Measurements from ENCODE around the gene STYXL1. TPM values are rescaled to one million over a fixed set of nuclear protein-coding genes. Genes with fewer than 3 reads are reported as not detected.
"Not testable (repeated sequence)": the region's sequence is repeated elsewhere in the genome, so short reads cannot be mapped to it uniquely, and the experiment has no call there.

The STYXL1 gene
- total RNA-seq, 2 donors from 2014 or later = 20.8 to 24.7 TPM

DNA sequence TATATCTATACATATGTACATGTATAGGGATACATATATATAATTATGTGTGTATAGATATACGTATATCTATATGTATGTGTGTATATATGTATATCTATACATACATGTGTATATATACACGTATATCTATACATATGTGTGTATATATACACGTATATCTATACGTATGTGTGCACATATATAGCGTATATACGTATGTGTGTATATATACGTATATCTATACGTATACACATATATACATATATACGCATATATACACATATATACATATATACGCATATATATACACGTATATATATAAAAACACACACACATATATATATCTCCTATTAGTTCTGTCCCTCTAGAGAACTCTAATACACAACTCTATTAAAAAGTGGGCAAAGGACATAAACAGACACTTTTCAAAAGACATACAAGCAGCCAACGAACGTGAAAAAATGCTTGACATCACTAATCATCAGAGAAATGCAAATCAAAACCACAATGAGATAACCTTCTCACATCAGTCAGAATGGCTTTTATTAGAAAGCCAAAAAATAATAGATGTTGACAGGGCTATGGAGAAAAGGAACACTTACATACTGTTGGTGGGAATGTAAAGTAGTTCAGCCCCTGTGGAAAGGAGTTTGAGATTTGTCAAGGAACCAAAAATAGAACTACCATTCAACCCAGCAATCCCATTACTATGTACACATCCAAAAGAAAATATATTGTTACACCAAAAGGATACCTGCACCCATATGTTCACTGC lies 31.4 kb downstream of the STYXL1 start:
- Histone ChIP-seq H3K4me3 (no peak overlapping the region), H3K27ac (no peak overlapping the region), H3K4me1 (no peaks in the 10 kb centered on the region), H3K27me3 (no peaks in the 10 kb centered on the region), H3K9me3 (no peaks in the 10 kb centered on the region), H3K36me3 (replicated peaks in 1 of 2; ENCODE audit: insufficient read depth in 1 of 2, low read depth in 2 of 2) (no peaks in the 10 kb centered on the region)
- TF ChIP-seq POLR2A (IDR thresholded peaks at IDR 0.05) (no peak), CTCF (IDR thresholded peaks at IDR 0.05) (no peak)
- no peak for DNase-seq
- intact Hi-C loops (cut with DNase I) = loop anchor here (5.0 kb wide), 1 partner anchor 149 kb away; no protein-coding TSS in a partner anchor
- 85 to 90% methylated on average over 13 of the region's 13 CpGs for WGBS, 2 donors
- ATAC-seq = no peak

- H3K27ac ChIP-seq = no peak overlapping the region
- ATAC-seq = no peak
Measured at GRCh38 chr7:76011442-76011861, 36.3 kb downstream of the STYXL1 start.

DNA sequence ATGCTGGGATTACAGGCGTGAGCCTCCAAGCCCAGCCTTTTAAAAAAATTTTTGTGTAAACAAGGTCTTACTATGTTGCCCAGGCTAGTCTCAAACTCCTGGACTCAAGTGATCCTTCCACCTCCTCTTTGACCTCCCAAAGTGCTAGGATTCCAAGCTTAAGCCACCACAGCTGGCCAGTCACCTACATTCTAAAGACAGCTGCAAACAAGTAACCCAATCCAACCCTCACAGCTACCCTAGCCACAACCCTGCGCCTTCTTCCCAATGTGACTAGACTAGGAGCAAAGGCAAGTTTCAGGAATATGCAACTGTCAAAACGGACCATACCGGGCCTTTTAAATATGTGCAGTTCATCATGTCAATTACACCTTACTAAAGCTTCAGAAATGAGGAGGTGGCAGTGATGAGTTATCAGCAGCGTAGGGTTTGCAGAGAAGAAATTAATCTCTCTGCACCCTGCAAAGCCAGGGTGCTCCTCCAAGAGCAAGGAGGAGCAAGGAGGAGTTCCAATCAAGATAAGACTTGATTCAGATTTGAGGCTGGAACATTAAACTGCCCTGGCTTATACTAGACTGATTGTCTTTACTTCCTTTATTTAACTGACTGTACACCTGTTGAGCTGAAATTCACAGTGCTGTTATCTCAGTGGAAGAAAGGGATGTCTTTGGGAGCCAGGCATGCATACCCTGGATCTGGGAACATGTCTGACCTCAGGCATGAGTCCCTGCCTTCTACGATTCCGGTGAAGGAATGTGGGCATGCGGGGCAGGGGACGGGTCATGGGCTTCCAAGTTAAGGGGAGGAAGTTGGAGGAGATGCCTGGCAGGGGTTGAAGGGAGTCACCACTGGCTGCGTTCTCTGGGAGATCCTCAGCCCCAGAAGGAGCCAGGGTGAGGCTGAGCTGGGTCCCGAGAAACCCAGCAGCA lies 37.9 kb downstream of the STYXL1 start:
- no peaks in the 10 kb centered on the region for H3K27me3 ChIP-seq
- peak overlapping the region in 1 of 4 donors; percentile 18 for H3K27ac ChIP-seq
- H3K4me1 ChIP-seq = no peaks in the 10 kb centered on the region
- H3K36me3 ChIP-seq (replicated peaks in 1 of 2; ENCODE audit: insufficient read depth in 1 of 2, low read depth in 2 of 2) = peaks cover 0 to 3% of the 10 kb centered on the region in 2 donors
- TF ChIP-seq CTCF (IDR thresholded peaks at IDR 0.05) (no peak), POLR2A (IDR thresholded peaks at IDR 0.05) (no peak)
- no peak for DNase-seq
- no peaks in the 10 kb centered on the region for H3K9me3 ChIP-seq
- H3K4me3 ChIP-seq = no peak overlapping the region
- 87 to 89% methylated on average over 11 of the region's 11 CpGs for WGBS, 2 donors
- intact Hi-C loops (cut with DNase I) = no loop called here
- ATAC-seq = no peak

More at GRCh38 chr7:76011442-76011861, 36.3 kb downstream of the STYXL1 start:
- DNase-seq = peak in 2 of 4 donors; percentile 18 to 41
- H3K4me3 ChIP-seq = no peak overlapping the region
- no peak for TF ChIP-seq CTCF (IDR thresholded peaks at IDR 0.05)
- no peak for TF ChIP-seq POLR2A (IDR thresholded peaks at IDR 0.05)
- intact Hi-C loops (cut with DNase I) = no loop called here
- 69 to 80% methylated on average over 8 of the region's 8 CpGs for WGBS, 2 donors
- H3K27me3 ChIP-seq = no peaks in the 10 kb centered on the region
- H3K36me3 ChIP-seq (replicated peaks in 1 of 2; ENCODE audit: insufficient read depth in 1 of 2, low read depth in 2 of 2) = no peaks in the 10 kb centered on the region
- H3K9me3 ChIP-seq = no peaks in the 10 kb centered on the region
- no peaks in the 10 kb centered on the region for H3K4me1 ChIP-seq

GRCh38 chr7:76008156-76008687 lies 39.6 kb downstream of the STYXL1 start:
- TF ChIP-seq CTCF (IDR thresholded peaks at IDR 0.05) (no peak), POLR2A (IDR thresholded peaks at IDR 0.05) (no peak)
- Histone ChIP-seq H3K4me1 (no peaks in the 10 kb centered on the region), H3K4me3 (no peak overlapping the region), H3K36me3 (replicated peaks in 1 of 2; ENCODE audit: insufficient read depth in 1 of 2, low read depth in 2 of 2) (peaks cover 0 to 5% of the 10 kb centered on the region in 2 donors), H3K9me3 (no peaks in the 10 kb centered on the region), H3K27me3 (no peaks in the 10 kb centered on the region), H3K27ac (no peak overlapping the region)
- intact Hi-C loops (cut with DNase I) = no loop called here
- DNase-seq = no peak
- 75 to 86% methylated on average over 8 of the region's 8 CpGs for WGBS, 2 donors
- no peak for ATAC-seq

DNA sequence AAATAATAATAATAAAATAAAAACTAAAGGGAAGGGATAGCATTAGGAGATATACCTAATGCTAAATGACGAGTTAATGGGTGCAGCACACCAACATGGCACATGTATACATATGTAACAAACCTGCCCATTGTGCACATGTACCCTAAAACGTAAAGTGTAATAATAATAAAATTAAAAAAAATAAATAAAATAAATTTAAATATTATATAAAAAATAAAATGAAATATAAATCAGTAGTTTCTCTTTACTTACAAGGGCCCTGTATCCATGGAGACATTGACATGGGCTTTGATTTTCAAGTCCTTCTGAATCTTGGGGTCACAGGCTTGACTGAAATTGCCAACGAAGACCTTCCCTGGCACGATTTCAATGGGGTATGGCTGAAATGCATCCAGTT lies 42.8 kb downstream of the STYXL1 start:
- ATAC-seq; H3K9me3 ChIP-seq; intact Hi-C loops (cut with DNase I); H3K27me3 ChIP-seq; H3K4me1 ChIP-seq; H3K36me3 ChIP-seq (replicated peaks in 1 of 2; ENCODE audit: insufficient read depth in 1 of 2, low read depth in 2 of 2); H3K4me3 ChIP-seq; H3K27ac ChIP-seq; DNase-seq: not testable (repeated sequence)
- WGBS, 2 donors = 70 to 90% methylated on average over 4 of the region's 4 CpGs

All from body of pancreas (tissue), 4 donors.